A673 (cell line): ENCODE data around the gene PPIG. TPM values are rescaled to one million over a fixed set of nuclear protein-coding genes. Genes with fewer than 3 reads are reported as not detected.

ENCODE experiments used
- BruUV-seq: library from RNA; stranded (reverse); fragments of 400-500 nt; replicated peaks from 2 replicates; lab custom pipeline; 2021; lab: Mats Ljungman, UMichigan
- CTCF ChIA-PET: fragments of 300-600 bp; sonication (Branson Sonifier 250); formaldehyde crosslinking; loops from one replicate; lab custom pipeline; 2022; ENCODE audit warnings: antibody characterized with exemption; lab: Charles Lee
- POLR2A ChIA-PET: fragments of 300-600 bp; sonication (Branson Sonifier 250); formaldehyde crosslinking; loops from one replicate; lab custom pipeline; 2022; ENCODE audit warnings: antibody characterized with exemption; ENCODE audit not compliant: low non-redundant PET; lab: Charles Lee
- DNase-seq: peaks from one replicate; pipeline ENCODE4 v3.0.0-alpha.2; 2015; ENCODE audit warnings: low spot score
- H3K27ac ChIP-seq: fragments of 200-600 bp; sonication (generic); 2 replicates; pipeline ENCODE4 v1.5.1; 2016; ENCODE audit warnings: mixed run types, low read depth, mild to moderate bottlenecking, mixed read lengths, antibody characterized with exemption, low read length; ENCODE audit not compliant: poor library complexity, severe bottlenecking
- H3K27me3 ChIP-seq: fragments of 200-600 bp; sonication (generic); replicated peaks from 2 replicates; pipeline ENCODE4 v1.6.1; 2017; ENCODE audit warnings: mixed run types, low read depth, mild to moderate bottlenecking, mixed read lengths, antibody characterized with exemption, low read length; ENCODE audit not compliant: insufficient read depth, poor library complexity
- H3K36me3 ChIP-seq: fragments of 200-600 bp; sonication (generic); 2 replicates; pipeline ENCODE4 v1.6.1; 2016; ENCODE audit warnings: mixed run types, mild to moderate bottlenecking, mixed read lengths, antibody characterized with exemption, low read length; ENCODE audit not compliant: insufficient read depth, poor library complexity, severe bottlenecking
- H3K4me1 ChIP-seq: fragments of 200-600 bp; sonication (generic); 2 replicates; pipeline ENCODE4 v1.6.1; 2017; ENCODE audit warnings: mixed run types, mild to moderate bottlenecking, mixed read lengths, antibody characterized with exemption, low read length; ENCODE audit not compliant: insufficient read depth, poor library complexity, severe bottlenecking
- H3K4me3 ChIP-seq: fragments of 200-600 bp; sonication (generic); 2 replicates; pipeline ENCODE4 v1.5.1; 2016; ENCODE audit warnings: low read depth, mixed run types, mild to moderate bottlenecking, mixed read lengths, low read length; ENCODE audit not compliant: poor library complexity, severe bottlenecking
- H3K9me3 ChIP-seq: fragments of 200-600 bp; sonication (generic); 2 replicates; pipeline ENCODE4 v1.6.1; 2016; ENCODE audit warnings: mixed run types, low read depth, mild to moderate bottlenecking, mixed read lengths, antibody characterized with exemption, low read length; ENCODE audit not compliant: poor library complexity, severe bottlenecking
- EZH2 ChIP-seq: fragments of 200-600 bp; sonication (generic); IDR thresholded peaks from 2 replicates; pipeline ENCODE4 v1.6.1; 2017; ENCODE audit warnings: borderline replicate concordance, low read depth, mild to moderate bottlenecking, mixed read lengths, antibody characterized with exemption, low read length; ENCODE audit not compliant: poor library complexity, severe bottlenecking
- intact Hi-C: fragments of 100-400 bp; cut with micrococcal nuclease; formaldehyde crosslinking; loops from one replicate; pipeline ENCODE4 v1.10.0; 2022; ENCODE audit not compliant: unreplicated experiment
- total RNA-seq: library from RNA; stranded (reverse); gene quantifications from 2 replicates; pipeline ENCODE4 v1.2.3, GENCODE V29; 2021
- TF ChIP-seq, protein P1 (sequence below): fragments of 300-800, 200-600 bp; sonication (generic); conservative IDR thresholded peaks from 2 replicates; pipeline ENCODE4 v1.5.1; 2017; ENCODE audit warnings: low read depth, mild to moderate bottlenecking, antibody characterized with exemption, low read length, moderate library complexity, mixed read lengths

The PPIG gene
- total RNA-seq, 1 experiment from 2014 or later = 69.8 TPM

DNA sequence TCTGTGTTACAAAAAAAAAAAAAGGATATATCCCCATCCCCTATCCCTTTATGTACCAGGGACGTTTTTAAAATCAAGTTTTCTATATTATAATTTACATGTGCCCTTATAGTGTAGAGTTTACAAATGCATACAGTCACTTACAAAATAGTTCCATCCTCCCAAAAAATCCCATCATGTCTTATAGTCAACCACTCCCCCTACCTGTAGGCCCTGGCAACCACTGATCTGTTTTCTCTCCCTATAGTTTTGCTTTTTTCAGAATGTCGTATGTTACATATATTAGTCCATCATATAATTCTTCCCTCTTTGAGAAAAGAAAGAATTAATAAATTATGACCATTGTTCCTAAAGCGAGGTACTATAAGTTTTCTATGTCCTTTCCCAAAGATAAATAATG, 92.2 kb downstream of the PPIG start:
- TF ChIP-seq EZH2 = no peak
- TF ChIP-seq, protein P1, sequence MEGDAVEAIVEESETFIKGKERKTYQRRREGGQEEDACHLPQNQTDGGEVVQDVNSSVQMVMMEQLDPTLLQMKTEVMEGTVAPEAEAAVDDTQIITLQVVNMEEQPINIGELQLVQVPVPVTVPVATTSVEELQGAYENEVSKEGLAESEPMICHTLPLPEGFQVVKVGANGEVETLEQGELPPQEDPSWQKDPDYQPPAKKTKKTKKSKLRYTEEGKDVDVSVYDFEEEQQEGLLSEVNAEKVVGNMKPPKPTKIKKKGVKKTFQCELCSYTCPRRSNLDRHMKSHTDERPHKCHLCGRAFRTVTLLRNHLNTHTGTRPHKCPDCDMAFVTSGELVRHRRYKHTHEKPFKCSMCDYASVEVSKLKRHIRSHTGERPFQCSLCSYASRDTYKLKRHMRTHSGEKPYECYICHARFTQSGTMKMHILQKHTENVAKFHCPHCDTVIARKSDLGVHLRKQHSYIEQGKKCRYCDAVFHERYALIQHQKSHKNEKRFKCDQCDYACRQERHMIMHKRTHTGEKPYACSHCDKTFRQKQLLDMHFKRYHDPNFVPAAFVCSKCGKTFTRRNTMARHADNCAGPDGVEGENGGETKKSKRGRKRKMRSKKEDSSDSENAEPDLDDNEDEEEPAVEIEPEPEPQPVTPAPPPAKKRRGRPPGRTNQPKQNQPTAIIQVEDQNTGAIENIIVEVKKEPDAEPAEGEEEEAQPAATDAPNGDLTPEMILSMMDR = peak; percentile 63
- peak; percentile 19 for DNase-seq
- H3K9me3 ChIP-seq = no peaks in the 10 kb centered on the region
- H3K4me3 ChIP-seq = no peak overlapping the region
- intact Hi-C loops = loop anchor here (2.0 kb wide), 1 partner anchor 148 kb away; no protein-coding TSS in a partner anchor
- BruUV-seq = no TSS peak
- H3K36me3 ChIP-seq = no peaks in the 10 kb centered on the region
- H3K4me1 ChIP-seq = no peaks in the 10 kb centered on the region
- CTCF ChIA-PET = no interaction called here
- H3K27me3 ChIP-seq = no peaks in the 10 kb centered on the region
- no peak overlapping the region for H3K27ac ChIP-seq
- POLR2A ChIA-PET = no interaction called here

DNA sequence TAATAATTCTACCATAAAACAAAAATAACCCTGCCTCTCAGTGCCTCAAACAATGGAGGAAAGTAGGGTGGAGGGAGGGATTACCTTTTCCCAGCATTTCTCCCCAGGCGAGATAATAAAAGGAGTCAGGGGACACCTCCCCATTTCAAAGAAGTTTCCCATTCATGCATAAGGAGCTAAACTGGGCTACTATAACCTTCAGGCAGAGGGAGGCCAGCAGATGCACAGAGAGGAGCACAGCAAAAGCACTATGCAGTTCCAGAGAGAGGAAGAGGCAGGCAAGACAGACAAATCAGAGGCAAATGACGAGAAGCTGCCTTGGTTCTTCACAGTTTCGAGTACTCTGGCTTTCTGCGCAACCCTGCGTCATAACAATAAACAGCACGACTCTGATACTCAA, 92.7 kb downstream of the PPIG start:
- H3K27ac ChIP-seq = no peak overlapping the region
- no peak overlapping the region for H3K4me3 ChIP-seq
- CTCF ChIA-PET = no interaction called here
- TF ChIP-seq EZH2 = no peak
- TF ChIP-seq, protein P1 = no peak
- POLR2A ChIA-PET = no interaction called here
- no peaks in the 10 kb centered on the region for H3K36me3 ChIP-seq
- no TSS peak for BruUV-seq
- no peaks in the 10 kb centered on the region for H3K27me3 ChIP-seq
- no peaks in the 10 kb centered on the region for H3K9me3 ChIP-seq
- no peak for DNase-seq
- H3K4me1 ChIP-seq = no peaks in the 10 kb centered on the region
- intact Hi-C loops = loop anchor here (2.0 kb wide), 1 partner anchor 148 kb away; no protein-coding TSS in a partner anchor

DNA sequence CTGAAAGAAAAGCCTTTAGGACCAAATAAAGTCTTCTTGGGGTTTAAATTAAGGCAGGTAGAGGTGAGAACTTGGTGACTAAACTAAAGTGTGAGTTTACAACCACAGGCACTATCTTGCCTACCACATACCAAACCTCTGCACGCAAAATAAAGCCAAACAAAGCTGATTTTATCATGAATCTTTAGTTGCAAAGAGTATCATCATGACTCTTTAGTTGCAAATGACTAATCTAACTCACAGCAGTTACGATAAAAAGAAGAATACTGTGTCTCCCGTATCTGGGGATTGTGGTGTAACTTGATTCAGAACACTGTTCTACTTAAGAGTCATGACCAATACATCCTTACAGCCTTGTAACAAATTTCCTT, 98.9 kb downstream of the PPIG start:
- Histone ChIP-seq H3K27ac (no peak overlapping the region), H3K4me3 (no peak overlapping the region), H3K4me1 (no peaks in the 10 kb centered on the region), H3K9me3 (no peaks in the 10 kb centered on the region), H3K36me3 (no peaks in the 10 kb centered on the region), H3K27me3 (no peaks in the 10 kb centered on the region)
- BruUV-seq = no TSS peak
- DNase-seq = no peak
- CTCF ChIA-PET = no interaction called here
- TF ChIP-seq, protein P1 = no peak
- no peak for TF ChIP-seq EZH2
- POLR2A ChIA-PET = no interaction called here
- intact Hi-C loops = no loop called here
